GM18505 (cell line): ENCODE data around the gene CLK4.

Experiments used
- ATAC-seq: cut with Tn5 transposase; IDR thresholded peaks from one replicate; pipeline ENCODE4 v1.9.1; 2021; ENCODE audit not compliant: unreplicated experiment
- POLR2A ChIP-seq: IDR thresholded peaks from 4 replicates; pipeline ENCODE4 v1.6.1; 2011; ENCODE audit warnings: borderline replicate concordance; ENCODE audit not compliant: insufficient read depth, insufficient read length; ENCODE audit errors: extremely low read depth

The CLK4 gene

DNA sequence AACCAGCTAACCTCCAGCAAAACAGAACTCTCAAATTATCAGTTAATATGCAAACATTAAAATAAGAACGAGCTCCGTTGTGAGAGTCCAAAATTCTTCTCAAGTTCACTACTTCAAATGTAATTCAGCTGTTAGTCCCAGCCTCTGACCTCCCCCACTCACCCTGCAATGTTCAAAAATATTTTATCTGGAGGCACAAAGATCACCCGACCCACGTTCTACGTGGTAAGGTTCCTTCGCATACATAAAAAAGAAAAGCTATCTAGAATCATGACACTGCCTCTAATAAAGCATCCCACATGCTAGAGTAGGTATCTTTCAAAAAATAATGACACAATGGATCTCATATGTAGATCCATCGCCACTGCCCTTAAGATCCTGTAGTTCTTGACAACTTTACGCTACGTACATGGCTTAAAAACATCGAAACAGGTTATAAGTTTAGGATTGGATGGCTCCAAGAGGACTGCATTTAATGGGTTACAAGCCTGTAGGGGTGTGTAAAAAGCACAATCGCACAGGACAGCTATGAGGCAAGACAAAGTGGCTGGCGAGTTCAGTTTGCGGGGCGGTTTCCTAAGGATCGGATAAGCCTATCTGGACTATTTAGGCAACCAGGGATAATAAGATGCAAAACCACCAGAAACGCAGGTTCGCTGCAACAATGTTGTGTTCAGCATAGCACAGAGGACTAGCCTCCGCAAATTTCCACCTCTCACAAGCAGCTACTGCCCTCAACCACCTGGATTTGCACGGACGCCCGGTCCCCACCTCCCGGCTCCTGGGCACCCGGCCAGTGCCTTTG, 969 bp downstream of the CLK4 start:
- ATAC-seq: peak; percentile 8
- no peak for TF ChIP-seq POLR2A

- no peak for ATAC-seq
- no peak for TF ChIP-seq POLR2A
Observed at GRCh38 chr5:178624631-178625546, 2.0 kb downstream of the CLK4 start.

GRCh38 chr5:178622679-178623247, 4.1 kb downstream of the CLK4 start:
- TF ChIP-seq POLR2A: no peak
- no peak for ATAC-seq

DNA sequence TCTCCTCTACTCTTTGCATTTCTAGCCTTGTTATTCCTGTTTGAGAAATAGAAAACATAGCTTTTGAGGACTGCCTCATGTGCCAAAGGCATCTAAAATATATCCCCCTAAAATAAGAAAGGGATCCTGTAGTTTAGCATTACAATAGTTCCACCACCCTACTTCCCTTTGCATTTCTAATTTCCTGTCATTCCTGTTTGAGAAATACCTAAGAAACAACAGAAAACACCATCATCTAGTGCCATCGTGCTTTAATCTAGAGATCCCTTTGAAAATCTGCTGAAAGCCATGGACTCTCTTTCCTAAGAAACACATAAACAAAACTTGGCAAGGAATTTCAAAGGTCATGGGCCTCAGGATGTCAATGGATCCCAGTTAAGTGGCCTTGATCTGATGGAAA, 7.5 kb downstream of the CLK4 start:
- ATAC-seq: no peak
- TF ChIP-seq POLR2A: no peak

DNA sequence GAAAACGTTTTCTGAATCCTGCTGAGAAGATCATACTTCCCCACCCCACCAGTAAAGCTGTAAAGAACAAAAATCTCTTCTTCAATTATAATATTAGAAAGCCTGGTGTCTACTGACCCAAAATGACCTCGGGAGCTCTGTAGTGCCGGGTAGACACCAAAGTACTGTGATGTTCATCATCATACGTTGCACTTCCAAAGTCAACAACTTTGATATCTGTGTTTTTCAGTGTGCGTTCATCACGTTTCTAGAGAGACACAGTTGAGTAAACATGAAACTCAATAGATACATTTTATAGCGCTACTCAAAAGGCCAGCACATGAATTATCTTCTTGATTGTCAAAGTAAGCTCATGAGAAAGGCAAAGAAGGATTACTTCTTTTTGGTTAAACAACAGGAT, 14.6 kb downstream of the CLK4 start:
- ATAC-seq: no peak
- TF ChIP-seq POLR2A: no peak

DNA sequence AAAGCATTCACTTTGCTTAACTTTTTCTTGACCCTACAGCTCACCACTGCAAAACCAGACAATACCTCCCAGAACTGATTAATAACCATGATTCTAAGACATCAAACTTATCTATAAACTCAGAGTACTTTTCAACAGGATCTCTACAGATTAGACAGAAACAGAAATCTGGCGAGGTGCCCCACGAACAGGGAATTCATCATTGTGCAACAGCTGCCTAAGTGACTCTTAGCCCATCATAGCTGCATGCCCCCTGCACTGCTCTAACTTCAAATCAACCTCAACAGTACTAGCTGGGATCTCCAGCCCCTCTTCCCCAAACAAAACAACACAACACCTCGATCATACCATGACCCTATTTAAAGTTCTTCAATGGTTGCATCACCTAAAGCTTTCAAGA, 20.6 kb downstream of the CLK4 start:
- TF ChIP-seq POLR2A: no peak
- no peak for ATAC-seq

GRCh38 chr5:178605788-178606187, 21.1 kb downstream of the CLK4 start:
- no peak for ATAC-seq
- no peak for TF ChIP-seq POLR2A

GRCh38 chr5:178602752-178603151, 24.1 kb downstream of the CLK4 start:
- TF ChIP-seq POLR2A: no peak

GRCh38 chr5:178595750-178596149, 31.1 kb downstream of the CLK4 start:
- ATAC-seq: no peak
- TF ChIP-seq POLR2A: no peak

More at GRCh38 chr5:178602752-178603151, 24.1 kb downstream of the CLK4 start:
- ATAC-seq: no peak

GRCh38 chr5:178595150-178595549, 31.7 kb downstream of the CLK4 start:
- ATAC-seq: no peak
- no peak for TF ChIP-seq POLR2A

GRCh38 chr5:178590924-178591423, 35.9 kb downstream of the CLK4 start:
- no peak for ATAC-seq
- no peak for TF ChIP-seq POLR2A

DNA sequence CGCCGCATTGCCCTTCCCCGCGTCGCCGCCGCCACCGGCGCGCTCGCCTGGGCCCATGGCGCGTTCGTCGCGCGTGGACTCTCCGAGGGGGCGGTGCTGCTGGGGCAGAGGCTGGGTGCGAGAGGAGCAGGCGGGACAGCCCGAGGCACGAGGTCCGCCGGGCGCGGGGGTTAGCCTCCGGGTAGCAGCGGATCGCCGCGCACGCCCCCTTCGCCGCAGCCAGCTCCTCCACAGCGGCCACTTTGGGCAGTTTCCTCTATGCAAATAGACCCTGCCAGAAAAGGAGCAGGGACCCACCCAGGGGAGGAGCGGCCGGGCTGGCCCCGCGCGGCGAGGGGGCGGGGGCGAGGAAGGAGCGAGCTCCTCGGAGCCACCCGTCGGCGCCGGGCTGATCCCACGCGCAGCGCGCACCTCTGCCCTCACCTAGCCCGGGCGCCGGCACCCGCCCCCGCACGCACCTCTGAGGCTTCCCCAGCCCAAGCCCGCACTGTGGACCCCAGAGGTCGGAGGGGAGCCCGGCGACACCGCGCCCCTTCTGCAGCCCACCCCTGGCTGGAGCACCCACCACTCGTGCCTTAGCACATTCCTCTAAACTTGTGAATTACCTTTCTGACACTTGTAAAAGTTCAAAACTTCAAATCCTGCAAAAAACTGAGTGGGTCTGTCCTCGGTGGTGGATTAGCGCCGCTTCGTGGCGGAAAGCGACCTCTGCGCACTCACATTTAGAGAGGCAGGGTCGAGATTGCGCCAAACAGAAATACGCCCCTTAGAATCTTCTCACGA, 36.5 kb downstream of the CLK4 start, which contains the start of gene COL23A1:
COL23A1 (minus strand) TSS at position 253 of the 783 bp plus-strand sequence.
- ATAC-seq: no peak
- TF ChIP-seq POLR2A: no peak

GRCh38 chr5:178589180-178590140, 37.4 kb downstream of the CLK4 start:
- TF ChIP-seq POLR2A: no peak
- ATAC-seq: no peak
